Upper lobe of left lung (tissue), 6 donors: ENCODE results near the gene NCK2. TPM values are rescaled to one million over a fixed set of nuclear protein-coding genes. Genes with fewer than 3 reads are reported as not detected.

Experiments used
- ATAC-seq, 2 donors: fragments of 200-7000 bp; cut with Tn5 transposase; one replicate each; pipeline ENCODE4 v1.9.1; 2022; ENCODE audit warnings: mild to moderate bottlenecking in 2 of 2, moderate library complexity in 2 of 2; ENCODE audit not compliant: low FRiP score in 2 of 2
- DNase-seq, 2 donors: peaks; one replicate each; pipeline ENCODE4 v3.0.0-alpha.2; 2019 to 2020
- H3K27ac ChIP-seq, 4 donors: fragments of 200-600 bp; sonication (generic); one replicate each; pipeline ENCODE4 v1.5.1; 2016 to 2019
- H3K27me3 ChIP-seq, 4 donors: fragments of 200-600 bp; sonication (generic); one replicate each; pipeline ENCODE4 v1.5.1; 2017 to 2019
- H3K36me3 ChIP-seq, 4 donors: fragments of 200-600 bp; sonication (generic); one replicate each; pipeline ENCODE4 v1.5.1; 2016 to 2019
- H3K4me1 ChIP-seq, 4 donors: fragments of 200-600 bp; sonication (generic); one replicate each; pipeline ENCODE4 v1.5.1; 2018 to 2019
- H3K4me3 ChIP-seq, 4 donors: fragments of 200-600 bp; sonication (generic); one replicate each; pipeline ENCODE4 v1.5.1; 2017 to 2019; ENCODE audit warnings: mild to moderate bottlenecking in 2 of 4, moderate library complexity in 1 of 4
- H3K9me3 ChIP-seq, 4 donors: fragments of 200-600 bp; sonication (generic); one replicate each; pipeline ENCODE4 v1.5.1; 2018 to 2019
- CTCF ChIP-seq, 6 experiments: fragments of 450-650 bp in 4 of 6; fragments of 200-600 bp in 2 of 6; sonication (generic) in 2 of 6; IDR thresholded peaks; one replicate each; pipeline ENCODE4 v1.5.1; 2016 to 2019; ENCODE audit warnings: antibody characterized with exemption in 6 of 6
- EP300 ChIP-seq, 4 donors: sonication (generic); formaldehyde crosslinking; IDR thresholded peaks; one replicate each; pipeline ENCODE4 v1.5.1; 2017; ENCODE audit warnings: antibody characterized with exemption in 4 of 4, control low read depth in 2 of 4
- POLR2A ChIP-seq, 4 donors: fragments of 450-650 bp; IDR thresholded peaks; one replicate each; pipeline ENCODE4 v1.5.1; 2016 to 2017; ENCODE audit warnings: antibody characterized with exemption in 4 of 4, mild to moderate bottlenecking in 2 of 4
- POLR2AphosphoS5 ChIP-seq, 2 donors: sonication (generic); formaldehyde crosslinking; IDR thresholded peaks; one replicate each; pipeline ENCODE4 v1.5.1; 2017; ENCODE audit warnings: antibody characterized with exemption in 2 of 2
- WGBS, 2 donors: methylation state at CpG; one replicate each; pipeline ENCODE4 v1.1.5; 2017 to 2018; 5-methylcytosine and 5-hydroxymethylcytosine counted together
- total RNA-seq, 6 donors: library from RNA; depleted of rRNA in 4 of 6; stranded (reverse); fragments of >200 nt in 4 of 6; gene quantifications; one replicate each; pipeline versions ENCODE4 v1.1.0 to v1.2.1, GENCODE V29; 2016 to 2021
- donor health status: DM: no; HTN: no; CAD: no; lungs with moderate emphysema.
- donor health status: DM: no; HTN: yes; CAD: no; lungs with severe emphysema.

Gene NCK2
- total RNA-seq, 6 donors from 2014 or later, result 29.3 to 48.6 (median 37.9) TPM

GRCh38 chr2:105725388-105725787 lies 19.3 kb upstream of the NCK2 start:
- WGBS, 2 donors, result 71 to 76% methylated on average over 5 of the region's 5 CpGs
- no peaks in the 10 kb centered on the region for H3K36me3 ChIP-seq
- H3K27ac ChIP-seq, result no peak overlapping the region
- no peak for ATAC-seq
- H3K4me3 ChIP-seq, result no peak overlapping the region
- H3K4me1 ChIP-seq, result no peaks in the 10 kb centered on the region
- no peak for DNase-seq
- peaks cover 0 to 6% (median 5%) of the 10 kb centered on the region in 4 donors for H3K9me3 ChIP-seq
- no peak for TF ChIP-seq POLR2AphosphoS5 (IDR thresholded peaks at IDR 0.05)
- TF ChIP-seq POLR2A (IDR thresholded peaks at IDR 0.05), result no peak
- TF ChIP-seq EP300 (IDR thresholded peaks at IDR 0.05), result no peak
- TF ChIP-seq CTCF (IDR thresholded peaks at IDR 0.05), result no peak
- no peaks in the 10 kb centered on the region for H3K27me3 ChIP-seq

GRCh38 chr2:105730170-105730569 lies 14.5 kb upstream of the NCK2 start:
- DNase-seq, result no peak
- H3K27ac ChIP-seq, result no peak overlapping the region
- TF ChIP-seq CTCF (IDR thresholded peaks at IDR 0.05) (no peak), POLR2A (IDR thresholded peaks at IDR 0.05) (no peak), POLR2AphosphoS5 (IDR thresholded peaks at IDR 0.05) (no peak), EP300 (IDR thresholded peaks at IDR 0.05) (no peak)
- H3K27me3 ChIP-seq, result no peaks in the 10 kb centered on the region
- H3K4me3 ChIP-seq, result no peak overlapping the region
- WGBS, 2 donors, result 90 to 91% methylated on average over 1 of the region's 1 CpG
- H3K4me1 ChIP-seq, result no peaks in the 10 kb centered on the region
- peaks cover 0 to 6% (median 5%) of the 10 kb centered on the region in 4 donors for H3K9me3 ChIP-seq
- no peaks in the 10 kb centered on the region for H3K36me3 ChIP-seq
- no peak for ATAC-seq

DNA sequence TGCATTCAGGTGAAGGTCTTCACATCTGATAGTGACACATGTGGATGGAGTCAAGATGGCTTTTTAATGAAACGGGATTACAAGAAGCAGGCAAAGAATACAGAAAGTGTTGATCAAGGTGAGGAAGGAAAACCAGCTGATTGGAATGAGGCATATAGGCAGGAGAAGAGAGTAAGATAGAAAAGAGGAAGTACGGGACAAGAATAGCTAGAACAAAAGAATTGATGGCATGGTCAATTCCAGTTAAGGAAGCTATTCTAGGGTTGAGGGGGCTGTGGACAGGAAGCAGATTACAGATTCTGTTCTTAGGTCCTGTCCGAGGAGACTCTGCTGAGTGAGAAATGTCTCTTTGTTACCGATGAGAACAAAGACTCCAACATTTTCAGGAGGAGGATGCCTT lies 13.2 kb upstream of the NCK2 start:
- H3K9me3 ChIP-seq, result peaks cover 0 to 6% (median 5%) of the 10 kb centered on the region in 4 donors
- H3K27me3 ChIP-seq, result no peaks in the 10 kb centered on the region
- no peak overlapping the region for H3K4me3 ChIP-seq
- TF ChIP-seq EP300 (IDR thresholded peaks at IDR 0.05) (no peak), POLR2A (IDR thresholded peaks at IDR 0.05) (no peak), CTCF (IDR thresholded peaks at IDR 0.05) (no peak), POLR2AphosphoS5 (IDR thresholded peaks at IDR 0.05) (no peak)
- no peaks in the 10 kb centered on the region for H3K36me3 ChIP-seq
- H3K4me1 ChIP-seq, result no peaks in the 10 kb centered on the region
- H3K27ac ChIP-seq, result no peak overlapping the region
- no peak for ATAC-seq
- DNase-seq, result no peak
- WGBS, 2 donors, result 36 to 55% methylated on average over 4 of the region's 4 CpGs

- TF ChIP-seq POLR2AphosphoS5 (IDR thresholded peaks at IDR 0.05), result no peak
- no peak for TF ChIP-seq CTCF (IDR thresholded peaks at IDR 0.05)
- no peak for TF ChIP-seq POLR2A (IDR thresholded peaks at IDR 0.05)
- TF ChIP-seq EP300 (IDR thresholded peaks at IDR 0.05), result no peak
- ATAC-seq, result no peak
- DNase-seq, result no peak
- no peak overlapping the region for H3K27ac ChIP-seq
- H3K4me1 ChIP-seq, result no peaks in the 10 kb centered on the region
- no peak overlapping the region for H3K4me3 ChIP-seq
- peaks cover 0 to 5% (median 4%) of the 10 kb centered on the region in 4 donors for H3K9me3 ChIP-seq
- H3K27me3 ChIP-seq, result no peaks in the 10 kb centered on the region
- WGBS, 2 donors, result 40 to 47% methylated on average over 7 of the region's 7 CpGs
- no peaks in the 10 kb centered on the region for H3K36me3 ChIP-seq
Observed at GRCh38 chr2:105732101-105732500, 12.6 kb upstream of the NCK2 start.

- ATAC-seq (no peak), DNase-seq (no peak)
- WGBS, 2 donors, result 67 to 75% methylated on average over 6 of the region's 6 CpGs
Observed at GRCh38 chr2:105732955-105733607, 11.6 kb upstream of the NCK2 start.

More at GRCh38 chr2:105732955-105733607, 11.6 kb upstream of the NCK2 start:
- TF ChIP-seq POLR2AphosphoS5 (IDR thresholded peaks at IDR 0.05) (no peak), CTCF (IDR thresholded peaks at IDR 0.05) (no peak), POLR2A (IDR thresholded peaks at IDR 0.05) (no peak)
- Histone ChIP-seq H3K27ac (no peak overlapping the region), H3K36me3 (no peaks in the 10 kb centered on the region), H3K4me3 (no peak overlapping the region), H3K9me3 (no peaks in the 10 kb centered on the region), H3K4me1 (no peaks in the 10 kb centered on the region), H3K27me3 (no peaks in the 10 kb centered on the region)
